HG03095 (cell line): ENCODE results near the gene PRSS33.

Experiments
- ATAC-seq: cut with Tn5 transposase; IDR thresholded peaks from one replicate; pipeline ENCODE4 v1.9.1; 2021; ENCODE audit warnings: moderate library complexity; ENCODE audit not compliant: unreplicated experiment

Gene PRSS33

DNA sequence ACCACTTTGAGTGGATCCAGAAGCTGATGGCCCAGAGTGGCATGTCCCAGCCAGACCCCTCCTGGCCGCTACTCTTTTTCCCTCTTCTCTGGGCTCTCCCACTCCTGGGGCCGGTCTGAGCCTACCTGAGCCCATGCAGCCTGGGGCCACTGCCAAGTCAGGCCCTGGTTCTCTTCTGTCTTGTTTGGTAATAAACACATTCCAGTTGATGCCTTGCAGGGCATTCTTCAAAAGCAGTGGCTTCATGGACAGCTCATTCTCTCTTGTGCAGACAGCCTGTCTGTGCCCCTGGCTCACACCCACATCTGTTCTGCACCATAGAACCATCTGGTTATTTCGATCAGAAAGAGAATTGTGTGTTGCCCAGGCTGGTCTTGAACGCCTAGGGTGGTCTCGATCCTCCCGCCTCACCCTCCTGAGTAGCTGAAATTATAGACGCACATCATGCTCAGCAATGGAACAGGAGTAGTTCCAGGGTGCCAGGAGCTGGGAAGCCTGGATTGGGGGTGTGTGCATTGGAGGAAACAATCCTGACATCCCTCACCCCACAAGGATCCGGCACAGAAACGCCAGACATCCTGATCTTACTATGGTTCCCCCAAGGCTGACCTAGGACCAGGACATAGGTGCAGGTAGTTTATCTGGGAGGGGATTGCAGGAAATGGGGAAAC is 34.3 kb upstream of the PRSS33 start:
- ATAC-seq: no peak

DNA sequence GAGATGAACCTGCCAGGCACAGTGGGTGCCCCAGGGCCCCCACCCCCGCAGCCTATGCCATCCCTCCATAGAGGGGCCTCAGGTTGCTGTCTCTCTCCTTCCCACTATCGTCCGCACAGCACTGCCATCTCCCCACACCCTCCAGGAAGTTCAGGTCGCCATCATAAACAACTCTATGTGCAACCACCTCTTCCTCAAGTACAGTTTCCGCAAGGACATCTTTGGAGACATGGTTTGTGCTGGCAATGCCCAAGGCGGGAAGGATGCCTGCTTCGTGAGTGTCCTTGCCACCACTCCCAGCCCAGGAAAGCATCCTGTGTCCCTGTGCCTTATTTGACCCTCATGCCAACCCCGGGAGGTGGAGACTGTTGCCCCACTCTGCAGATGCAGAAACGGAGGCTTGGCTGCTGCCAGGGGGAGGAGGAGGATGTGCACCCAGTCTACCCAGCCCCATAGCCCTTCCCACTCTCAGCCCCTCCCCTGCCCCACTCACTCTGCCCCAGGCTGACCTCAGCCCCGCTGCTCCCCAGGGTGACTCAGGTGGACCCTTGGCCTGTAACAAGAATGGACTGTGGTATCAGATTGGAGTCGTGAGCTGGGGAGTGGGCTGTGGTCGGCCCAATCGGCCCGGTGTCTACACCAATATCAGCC is 33.6 kb upstream of the PRSS33 start:
- ATAC-seq: no peak

DNA sequence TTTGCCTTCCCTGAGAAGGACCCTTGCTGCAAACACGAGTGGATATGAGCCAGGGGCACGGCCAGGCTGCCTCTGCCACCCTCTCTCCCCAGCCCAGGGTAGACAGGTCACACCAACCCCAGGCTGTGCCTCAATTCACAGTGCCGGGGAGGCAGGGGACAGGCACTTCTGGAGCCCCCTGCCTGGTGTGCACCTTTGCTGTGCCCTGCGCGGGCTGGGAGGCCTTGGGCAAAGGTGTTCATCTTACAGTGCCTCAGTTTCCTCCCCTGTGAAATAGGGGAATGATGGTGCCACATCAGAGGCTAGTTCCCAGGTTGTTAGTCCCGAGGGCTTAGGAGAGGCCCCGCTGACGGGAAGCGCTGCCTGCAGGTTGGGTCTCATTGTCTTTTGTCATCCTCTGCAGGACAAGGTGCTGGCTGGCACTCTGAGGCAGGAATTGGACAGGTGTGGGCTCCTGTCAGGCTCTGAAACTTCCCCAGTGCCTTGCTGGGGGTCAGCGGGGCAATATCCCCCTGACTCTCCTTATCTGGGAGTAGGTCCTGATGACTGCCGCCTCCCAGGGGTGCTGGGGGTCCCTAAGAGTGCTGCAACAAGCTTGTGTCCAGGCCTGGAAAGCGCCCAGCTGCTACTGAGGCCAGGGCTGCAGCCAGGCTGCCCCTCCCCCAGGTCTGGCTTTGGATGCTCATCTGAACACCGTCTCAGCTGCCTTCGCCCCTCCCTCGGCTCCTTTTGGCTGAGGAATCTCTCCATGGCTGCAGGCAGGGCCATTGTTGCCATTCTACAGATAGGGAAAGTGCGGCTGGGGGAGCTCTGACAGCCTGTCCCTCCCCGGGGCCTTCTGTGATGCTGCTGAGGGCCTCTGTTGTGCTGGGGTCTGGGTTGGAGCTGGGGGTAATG is 32.8 kb upstream of the PRSS33 start:
- no peak for ATAC-seq

GRCh38 chr16:2819179-2819938 is 32.0 kb upstream of the PRSS33 start:
- no peak for ATAC-seq

GRCh38 chr16:2818272-2818876 is 31.0 kb upstream of the PRSS33 start:
- no peak for ATAC-seq

GRCh38 chr16:2817340-2818271 is 30.2 kb upstream of the PRSS33 start:
- ATAC-seq: no peak

DNA sequence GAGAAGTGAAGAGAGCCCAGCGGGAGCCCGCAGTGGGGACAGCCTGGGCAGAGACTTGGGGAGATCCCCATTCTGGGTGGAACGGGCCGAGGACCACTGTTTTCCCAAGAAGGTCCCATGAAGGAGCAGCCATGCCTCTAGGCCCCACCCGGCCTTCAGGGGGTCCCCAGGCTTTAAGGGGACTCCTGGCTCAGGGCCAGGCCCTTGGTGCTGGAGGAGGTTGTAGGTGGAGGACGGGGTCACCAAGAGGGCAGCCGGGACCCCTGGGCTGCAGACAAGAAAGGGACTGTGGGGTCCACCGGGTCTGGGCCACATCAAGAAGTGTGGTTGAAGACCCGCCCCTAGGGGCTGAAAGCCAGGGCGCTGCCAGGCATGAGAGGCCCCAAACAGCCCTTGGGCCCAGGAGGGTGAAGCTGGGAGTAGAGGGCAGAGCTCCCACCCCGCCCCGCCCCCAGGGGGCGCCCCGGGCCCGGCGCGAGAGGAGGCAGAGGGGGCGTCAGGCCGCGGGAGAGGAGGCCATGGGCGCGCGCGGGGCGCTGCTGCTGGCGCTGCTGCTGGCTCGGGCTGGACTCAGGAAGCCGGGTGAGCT is 29.5 kb upstream of the PRSS33 start, which contains the start of gene PRSS21:
TSS of gene PRSS21 (plus strand) at position 487 of the 589 bp plus-strand sequence. CDS start at position 519, 32 bp downstream.
- no peak for ATAC-seq

DNA sequence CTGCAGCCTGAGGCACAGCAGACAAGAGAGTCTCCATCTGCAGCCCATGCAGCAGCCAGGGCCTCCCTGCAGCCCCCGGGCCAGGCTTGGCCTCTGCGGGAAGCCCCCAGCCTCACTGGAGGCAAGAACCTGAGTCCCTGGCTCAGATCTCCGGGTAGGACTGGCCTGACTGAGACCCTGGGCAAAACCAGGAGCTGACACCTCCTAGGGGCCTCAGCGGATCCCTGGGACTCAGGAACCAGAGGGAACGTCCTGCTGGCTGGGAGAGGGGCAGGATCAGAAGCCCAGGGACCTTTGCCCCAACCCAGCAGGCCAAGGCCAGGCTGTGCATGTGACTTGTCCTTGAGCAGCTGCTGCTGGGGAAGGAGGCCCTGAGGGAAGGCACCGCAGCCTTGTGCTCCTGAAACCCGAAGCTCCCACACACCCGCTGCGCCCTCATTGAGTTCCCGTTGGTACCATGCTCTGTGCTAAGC is 28.0 kb upstream of the PRSS33 start:
- ATAC-seq: no peak

DNA sequence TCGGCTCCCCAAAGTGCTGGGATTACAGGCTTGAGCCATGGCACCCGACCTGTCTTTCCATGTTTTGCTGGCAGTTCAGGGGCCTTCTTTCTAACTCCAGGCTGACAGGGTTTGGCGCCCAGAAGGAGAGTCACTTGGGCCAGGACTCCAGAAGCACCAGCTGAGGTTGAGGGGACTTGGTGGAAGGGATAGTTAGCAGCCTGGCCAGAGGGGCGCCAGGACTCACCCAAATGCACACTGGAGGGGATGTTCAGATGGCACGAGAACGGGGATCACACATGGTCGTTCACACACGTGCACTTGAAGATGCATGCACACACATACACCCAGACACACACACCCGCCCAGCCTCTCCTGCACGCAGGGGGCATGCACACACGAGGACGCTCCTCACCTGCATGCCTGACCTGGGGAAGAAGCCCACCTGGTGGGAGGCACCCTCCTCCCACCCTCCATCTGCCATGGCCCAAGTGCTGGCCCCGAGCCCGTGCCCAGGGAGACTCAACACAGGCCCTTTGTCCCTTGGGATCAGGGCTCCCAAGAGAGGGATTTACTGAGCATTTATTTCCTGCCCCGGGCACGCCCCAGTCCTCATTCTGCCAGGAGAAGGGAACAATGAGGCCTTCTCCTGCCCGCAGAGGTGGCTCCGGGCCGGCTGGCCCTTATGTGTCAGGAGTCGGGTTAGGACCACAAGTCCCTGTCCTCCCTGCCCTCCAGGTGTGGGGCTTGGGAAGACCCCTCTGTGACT is 27.4 kb upstream of the PRSS33 start:
- no peak for ATAC-seq

DNA sequence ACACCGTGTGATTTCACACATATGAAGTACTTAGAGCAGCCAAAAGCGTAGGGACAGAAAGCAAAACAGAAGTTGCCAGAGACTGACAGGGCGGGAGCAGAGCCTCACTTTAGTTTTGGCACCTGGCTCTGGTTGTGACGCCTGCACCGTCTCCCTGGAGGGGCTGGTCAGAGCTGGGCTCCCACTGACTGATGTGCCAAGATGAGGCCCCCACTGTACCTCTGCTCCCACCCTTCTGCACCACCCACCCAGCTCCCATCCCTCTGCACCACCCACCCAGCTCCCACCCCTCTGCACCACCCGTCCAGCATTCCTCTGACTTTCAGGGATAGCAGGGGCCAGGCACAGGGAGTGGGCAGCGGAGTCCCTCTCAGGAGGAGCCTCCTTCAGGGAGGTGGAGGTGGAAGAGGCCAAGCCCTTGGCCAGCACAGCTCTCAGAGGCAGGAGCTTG is 26.4 kb upstream of the PRSS33 start:
- no peak for ATAC-seq

GRCh38 chr16:2811703-2812471 is 24.5 kb upstream of the PRSS33 start:
- no peak for ATAC-seq

GRCh38 chr16:2810651-2811050 is 23.3 kb upstream of the PRSS33 start:
- no peak for ATAC-seq

DNA sequence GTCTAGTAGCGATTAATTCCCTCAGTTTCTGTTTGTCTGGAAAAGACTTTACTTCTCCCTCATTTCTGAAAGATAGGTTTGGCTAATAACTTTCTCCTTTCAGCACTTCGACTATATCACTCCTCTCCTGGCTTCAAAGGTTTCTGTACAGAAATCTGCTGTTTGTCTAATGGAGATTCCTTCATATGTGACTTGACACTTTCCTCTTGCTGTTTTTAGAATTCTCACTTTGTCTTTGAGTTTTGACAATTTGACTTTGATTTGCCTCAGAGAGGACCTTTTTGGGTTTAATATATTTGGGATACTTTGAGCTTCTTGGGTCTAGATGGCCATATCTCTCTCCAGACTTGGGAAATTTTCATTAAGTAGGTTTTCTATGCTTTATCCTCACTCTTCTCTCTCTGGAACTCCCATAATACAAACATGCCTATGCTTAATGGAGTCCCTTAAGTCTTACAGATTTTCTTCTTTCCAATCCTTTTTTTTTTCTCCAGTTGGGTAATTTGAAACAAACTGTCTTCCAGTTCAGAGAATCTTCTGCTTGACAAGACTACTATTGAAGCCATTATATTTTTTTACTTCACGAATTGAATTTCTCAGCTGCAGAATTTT is 21.9 kb upstream of the PRSS33 start:
- ATAC-seq: no peak

- ATAC-seq: no peak
These were observed 20.8 kb upstream of the PRSS33 start for GRCh38 chr16:2808181-2808580.

- ATAC-seq: no peak
These were observed 18.9 kb upstream of the PRSS33 start for GRCh38 chr16:2806286-2806685.

DNA sequence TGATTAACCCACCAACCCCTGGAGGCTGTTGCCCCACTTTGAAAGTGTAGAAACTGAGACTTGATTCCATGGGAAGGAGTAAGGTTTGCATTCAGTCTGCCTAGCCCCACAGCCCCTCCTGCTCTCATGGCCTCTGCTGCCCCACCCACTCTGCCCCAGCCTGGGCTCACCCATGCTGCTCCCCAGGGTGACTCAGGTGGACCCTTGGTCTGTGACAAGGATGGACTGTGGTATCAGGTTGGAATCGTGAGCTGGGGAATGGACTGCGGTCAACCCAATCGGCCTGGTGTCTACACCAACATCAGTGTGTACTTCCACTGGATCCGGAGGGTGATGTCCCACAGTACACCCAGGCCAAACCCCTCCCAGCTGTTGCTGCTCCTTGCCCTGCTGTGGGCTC is 17.4 kb upstream of the PRSS33 start:
- no peak for ATAC-seq
